Spinal cord (tissue), 10 donors: ENCODE results near the gene NTRK2. TPM values are rescaled to one million over a fixed set of nuclear protein-coding genes. Genes with fewer than 3 reads are reported as not detected.

ENCODE experiments used
- DNase-seq, 6 donors: peaks; one replicate each; pipeline versions ENCODE4 v3.0.0 to v3.0.0-alpha.2; 2013 to 2015; ENCODE audit warnings: low spot score in 6 of 6, low read depth in 4 of 6
- H3K27ac ChIP-seq: one replicate; pipeline ENCODE4 v1.5.1; 2013; ENCODE audit warnings: low read depth, low read length, control low read depth
- H3K27me3 ChIP-seq: one replicate; pipeline ENCODE4 v1.6.1; 2013; ENCODE audit warnings: low read length; ENCODE audit not compliant: control insufficient read depth, insufficient read depth
- H3K36me3 ChIP-seq: one replicate; pipeline ENCODE4 v1.6.1; 2013; ENCODE audit warnings: low read length; ENCODE audit not compliant: control insufficient read depth, insufficient read depth
- H3K4me1 ChIP-seq: one replicate; pipeline ENCODE4 v1.6.1; 2013; ENCODE audit warnings: low read length; ENCODE audit not compliant: control insufficient read depth, insufficient read depth
- H3K4me3 ChIP-seq: one replicate; pipeline ENCODE4 v1.5.1; 2013; ENCODE audit warnings: low read depth, low read length, control low read depth
- H3K9me3 ChIP-seq: one replicate; pipeline ENCODE4 v1.6.1; 2013; ENCODE audit warnings: low read length; ENCODE audit not compliant: control insufficient read depth, insufficient read depth
- WGBS: methylation state at CpG from one replicate; pipeline ENCODE4 v1.1.5; 2013; ENCODE audit warnings: missing lambda C conversion rate; ENCODE audit not compliant: insufficient coverage; 5-methylcytosine and 5-hydroxymethylcytosine counted together
- polyA plus RNA-seq, 2 donors: library from polyadenylated mRNA; unstranded; fragments of 120-200 nt; gene quantifications; one replicate each; pipeline ENCODE4 v1.2.1, GENCODE V29; 2013; ENCODE audit not compliant: insufficient read length in 2 of 2
- total RNA-seq, 2 donors: library from RNA; depleted of rRNA in 1 of 2; stranded (reverse); fragments of 120-200 nt in 1 of 2; fragments of >200 nt in 1 of 2; gene quantifications; one replicate each; pipeline versions ENCODE4 v1.2.3 to v1.2.4, GENCODE V29; 2013 to 2014
- donor health status: healthy.

NTRK2 gene
- total and polyA plus RNA-seq, 4 donors, result 119 to 185 (median 146) TPM

- Histone ChIP-seq H3K27me3 (no peaks in the 10 kb centered on the region), H3K4me1 (peaks cover 3% of the 10 kb centered on the region), H3K36me3 (no peaks in the 10 kb centered on the region), H3K4me3 (no peak overlapping the region), H3K9me3 (no peaks in the 10 kb centered on the region), H3K27ac (no peak overlapping the region)
- 56% methylated on average over 7 of the region's 9 CpGs for WGBS
- DNase-seq, result peak in 1 of 6 donors; percentile 50
These were observed 149.3 kb downstream of the NTRK2 start for GRCh38 chr9:84818791-84819190.

DNA sequence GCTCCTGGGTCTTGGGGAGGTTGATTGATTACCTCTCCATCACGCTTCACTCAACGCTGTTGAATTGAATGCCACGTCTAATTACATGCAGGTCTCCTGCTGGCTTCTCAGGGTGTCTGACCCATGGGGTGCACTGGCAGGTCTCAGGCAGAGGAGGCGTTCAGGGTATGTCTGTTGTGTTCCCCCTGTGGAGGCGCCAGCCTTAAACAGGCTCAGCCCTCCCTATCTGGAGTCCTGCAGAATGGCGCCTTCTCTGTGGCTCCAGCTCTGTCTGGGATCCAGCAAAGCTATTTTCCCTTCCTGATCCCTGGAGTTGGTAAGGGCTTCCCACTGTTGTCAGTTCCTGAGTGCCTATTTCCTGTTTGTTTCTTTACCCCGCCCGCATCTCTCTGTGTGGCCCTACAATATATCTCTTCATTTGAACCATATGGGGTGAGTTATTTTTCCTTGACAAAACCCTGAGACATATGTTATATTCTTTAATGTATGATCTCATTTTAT lies 150.0 kb downstream of the NTRK2 start:
- WGBS, result 48% methylated on average over 6 of the region's 8 CpGs
- Histone ChIP-seq H3K27me3 (no peaks in the 10 kb centered on the region), H3K36me3 (no peaks in the 10 kb centered on the region), H3K4me1 (peaks cover 3% of the 10 kb centered on the region), H3K27ac (no peak overlapping the region), H3K4me3 (no peak overlapping the region), H3K9me3 (no peaks in the 10 kb centered on the region)
- no peak for DNase-seq

- Histone ChIP-seq H3K4me1 (peaks cover 3% of the 10 kb centered on the region), H3K36me3 (no peaks in the 10 kb centered on the region), H3K27me3 (no peaks in the 10 kb centered on the region), H3K9me3 (no peaks in the 10 kb centered on the region), H3K4me3 (no peak overlapping the region), H3K27ac (no peak overlapping the region)
- peak in 1 of 6 donors; percentile 77 for DNase-seq
- WGBS, result no CpG with 5 or more reads among the region's 1 CpG
These were observed 151.9 kb downstream of the NTRK2 start for GRCh38 chr9:84821431-84821830.

GRCh38 chr9:84822589-84823233 lies 153.2 kb downstream of the NTRK2 start:
- no peaks in the 10 kb centered on the region for H3K36me3 ChIP-seq
- no peaks in the 10 kb centered on the region for H3K27me3 ChIP-seq
- H3K4me3 ChIP-seq, result no peak overlapping the region
- H3K9me3 ChIP-seq, result no peaks in the 10 kb centered on the region
- 95% methylated on average over 2 of the region's 7 CpGs for WGBS
- peaks cover 3% of the 10 kb centered on the region for H3K4me1 ChIP-seq
- H3K27ac ChIP-seq, result no peak overlapping the region
- no peak for DNase-seq

- peak in 1 of 6 donors; percentile 31 for DNase-seq
- no peak overlapping the region for H3K27ac ChIP-seq
- H3K4me3 ChIP-seq, result no peak overlapping the region
- no peaks in the 10 kb centered on the region for H3K36me3 ChIP-seq
- no peaks in the 10 kb centered on the region for H3K27me3 ChIP-seq
- peaks cover 2% of the 10 kb centered on the region for H3K4me1 ChIP-seq
- 62% methylated on average over 5 of the region's 8 CpGs for WGBS
- H3K9me3 ChIP-seq, result no peaks in the 10 kb centered on the region
These were observed 154.1 kb downstream of the NTRK2 start for GRCh38 chr9:84823421-84824271.

- Histone ChIP-seq H3K36me3 (no peaks in the 10 kb centered on the region), H3K4me3 (no peak overlapping the region), H3K27ac (no peak overlapping the region), H3K27me3 (no peaks in the 10 kb centered on the region), H3K4me1 (peaks cover 4% of the 10 kb centered on the region), H3K9me3 (no peaks in the 10 kb centered on the region)
- no peak for DNase-seq
- 83% methylated on average over 3 of the region's 4 CpGs for WGBS
These were observed 157.8 kb downstream of the NTRK2 start for GRCh38 chr9:84827216-84827765.

GRCh38 chr9:84828046-84828445 lies 158.5 kb downstream of the NTRK2 start:
- no peaks in the 10 kb centered on the region for H3K9me3 ChIP-seq
- H3K27me3 ChIP-seq, result no peaks in the 10 kb centered on the region
- DNase-seq, result peak in 1 of 6 donors; percentile 71
- no peaks in the 10 kb centered on the region for H3K36me3 ChIP-seq
- H3K4me3 ChIP-seq, result no peak overlapping the region
- no peak overlapping the region for H3K27ac ChIP-seq
- H3K4me1 ChIP-seq, result peaks cover 6% of the 10 kb centered on the region
- no CpG with 5 or more reads among the region's 2 CpGs for WGBS

- Histone ChIP-seq H3K9me3 (no peaks in the 10 kb centered on the region), H3K4me1 (peaks cover 6% of the 10 kb centered on the region), H3K27me3 (no peaks in the 10 kb centered on the region), H3K27ac (no peak overlapping the region), H3K4me3 (no peak overlapping the region), H3K36me3 (no peaks in the 10 kb centered on the region)
- 47% methylated on average over 5 of the region's 8 CpGs for WGBS
- peak in 1 of 6 donors; percentile 62 for DNase-seq
These were observed 159.9 kb downstream of the NTRK2 start for GRCh38 chr9:84829471-84829870.

GRCh38 chr9:84829997-84830696 lies 160.6 kb downstream of the NTRK2 start:
- H3K27ac ChIP-seq, result no peak overlapping the region
- 57% methylated on average over 3 of the region's 6 CpGs for WGBS
- H3K27me3 ChIP-seq, result no peaks in the 10 kb centered on the region
- no peaks in the 10 kb centered on the region for H3K9me3 ChIP-seq
- H3K4me1 ChIP-seq, result peaks cover 6% of the 10 kb centered on the region
- DNase-seq, result no peak
- no peak overlapping the region for H3K4me3 ChIP-seq
- no peaks in the 10 kb centered on the region for H3K36me3 ChIP-seq
